Body of pancreas (tissue), 4 donors: Measurements from ENCODE around the gene FAM20C. TPM values are rescaled to one million over a fixed set of nuclear protein-coding genes. Genes with fewer than 3 reads are reported as not detected.
A peak's percentile ranks its signal among the peaks of the same experiment; 100 is the strongest.

Experiments used
- ATAC-seq: fragments of 150-250 bp; one replicate; pipeline ENCODE4 v1.9.1; 2016
- DNase-seq, 4 donors: peaks; one replicate each; pipeline ENCODE4 v3.0.0-alpha.2; 2019
- H3K27ac ChIP-seq, 4 donors: fragments of 200-600 bp; sonication (generic); 1 replicate in 3 of 4; 2 replicates in 1 of 4; pipeline versions ENCODE4 v1.5.1 to v1.6.1; 2016 to 2019; ENCODE audit warnings: mild to moderate bottlenecking in 1 of 4, mixed read lengths in 1 of 4, moderate library complexity in 1 of 4
- H3K27me3 ChIP-seq, 2 donors: fragments of 200-600 bp; sonication (generic); one replicate each; pipeline ENCODE4 v1.6.0; 2016; ENCODE audit warnings: mild to moderate bottlenecking in 1 of 2
- H3K36me3 ChIP-seq, 2 donors: fragments of 200-600 bp; sonication (generic); replicated peaks in 1 of 2; 2 replicates each; pipeline ENCODE4 v1.5.1; 2016; ENCODE audit warnings: low read depth in 2 of 2; ENCODE audit not compliant: insufficient read depth in 1 of 2
- H3K4me1 ChIP-seq: fragments of 200-600 bp; sonication (generic); one replicate; pipeline ENCODE4 v1.6.0; 2016
- H3K4me3 ChIP-seq, 2 donors: fragments of 200-600 bp; sonication (generic); 1 replicate in 1 of 2; 2 replicates in 1 of 2; pipeline ENCODE4 v1.5.1; 2016 to 2019
- H3K9me3 ChIP-seq, 3 donors: fragments of 200-600 bp; sonication (generic); 1 replicate in 2 of 3; 2 replicates in 1 of 3; pipeline ENCODE4 v1.5.1; 2016
- POLR2A ChIP-seq, 3 donors: fragments of 450-650 bp; IDR thresholded peaks; one replicate each; pipeline ENCODE4 v1.6.1; 2016; ENCODE audit warnings: antibody characterized with exemption in 3 of 3, mild to moderate bottlenecking in 2 of 3
- WGBS, 2 donors: methylation state at CpG; one replicate each; pipeline ENCODE4 v1.1.5; 2017; 5-methylcytosine and 5-hydroxymethylcytosine counted together
- intact Hi-C: fragments of 100-400 bp; cut with DNase I; formaldehyde crosslinking; loops from one replicate; pipeline ENCODE4 v1.15.1; 2023
- total RNA-seq, 2 donors: library from RNA; depleted of rRNA; stranded (reverse); fragments of >200 nt; gene quantifications; one replicate each; pipeline ENCODE4 v1.1.0, GENCODE V29; 2016
- TF ChIP-seq, protein P1 (sequence below), 7 experiments: fragments of 450-650 bp in 4 of 7; fragments of 200-600 bp in 3 of 7; sonication (generic) in 3 of 7; IDR thresholded peaks; one replicate each; pipeline ENCODE4 v1.5.1; 2016 to 2019; ENCODE audit warnings: antibody characterized with exemption in 7 of 7

The FAM20C gene
- total RNA-seq, 2 donors from 2014 or later = 12.7 to 26.0 TPM

GRCh38 chr7:169276-170172 is 22.8 kb upstream of the FAM20C start:
- no peak for DNase-seq
- WGBS, 2 donors = 87% methylated on average over 28 to 33 of the region's 33 CpGs

DNA sequence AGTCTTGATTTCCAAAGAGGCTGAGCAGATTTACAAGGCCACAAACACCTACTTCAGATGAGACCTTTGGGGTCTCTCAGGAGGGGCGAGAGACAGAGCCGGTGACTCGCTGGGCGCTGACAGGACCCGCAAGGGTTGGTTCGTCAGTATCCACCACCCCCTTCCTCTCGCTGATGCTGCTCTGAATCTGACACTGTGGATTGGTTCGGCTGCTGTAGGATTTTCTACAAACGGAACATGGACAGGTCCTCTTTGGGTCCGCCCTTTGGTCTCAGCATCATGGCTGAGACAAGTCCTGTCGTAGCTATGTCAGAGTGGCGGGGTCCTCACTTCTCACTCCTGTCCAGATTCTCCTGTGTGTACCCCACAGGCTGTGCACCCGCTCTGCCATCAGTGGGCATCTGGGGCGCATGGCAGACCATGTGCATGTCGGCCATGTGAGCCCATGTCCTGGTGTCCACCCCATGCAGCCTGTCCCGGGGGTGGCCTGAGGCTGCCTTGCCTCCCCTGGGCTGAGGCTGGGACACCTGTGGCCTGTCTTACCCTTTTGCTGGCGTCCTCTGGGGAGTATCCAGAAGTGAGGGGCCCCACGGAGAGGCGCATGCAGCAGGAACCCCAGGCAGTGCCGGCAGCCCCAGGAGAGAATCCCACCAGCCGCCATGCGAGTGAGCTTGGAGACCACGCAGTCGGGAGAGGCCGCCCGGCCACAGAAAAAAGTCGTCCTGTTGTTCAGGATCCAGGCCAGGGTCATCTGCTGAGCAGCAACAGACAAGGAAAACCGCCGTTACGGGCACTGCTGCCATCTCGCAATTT is 21.6 kb upstream of the FAM20C start:
- Histone ChIP-seq H3K9me3 (no peaks in the 10 kb centered on the region), H3K27ac (no peak overlapping the region), H3K4me3 (no peak overlapping the region), H3K4me1 (peaks cover under 1% of the 10 kb centered on the region), H3K27me3 (no peaks in the 10 kb centered on the region), H3K36me3 (no peaks in the 10 kb centered on the region)
- WGBS, 2 donors = 86 to 88% methylated on average over 22 to 23 of the region's 31 CpGs
- TF ChIP-seq, protein P1, sequence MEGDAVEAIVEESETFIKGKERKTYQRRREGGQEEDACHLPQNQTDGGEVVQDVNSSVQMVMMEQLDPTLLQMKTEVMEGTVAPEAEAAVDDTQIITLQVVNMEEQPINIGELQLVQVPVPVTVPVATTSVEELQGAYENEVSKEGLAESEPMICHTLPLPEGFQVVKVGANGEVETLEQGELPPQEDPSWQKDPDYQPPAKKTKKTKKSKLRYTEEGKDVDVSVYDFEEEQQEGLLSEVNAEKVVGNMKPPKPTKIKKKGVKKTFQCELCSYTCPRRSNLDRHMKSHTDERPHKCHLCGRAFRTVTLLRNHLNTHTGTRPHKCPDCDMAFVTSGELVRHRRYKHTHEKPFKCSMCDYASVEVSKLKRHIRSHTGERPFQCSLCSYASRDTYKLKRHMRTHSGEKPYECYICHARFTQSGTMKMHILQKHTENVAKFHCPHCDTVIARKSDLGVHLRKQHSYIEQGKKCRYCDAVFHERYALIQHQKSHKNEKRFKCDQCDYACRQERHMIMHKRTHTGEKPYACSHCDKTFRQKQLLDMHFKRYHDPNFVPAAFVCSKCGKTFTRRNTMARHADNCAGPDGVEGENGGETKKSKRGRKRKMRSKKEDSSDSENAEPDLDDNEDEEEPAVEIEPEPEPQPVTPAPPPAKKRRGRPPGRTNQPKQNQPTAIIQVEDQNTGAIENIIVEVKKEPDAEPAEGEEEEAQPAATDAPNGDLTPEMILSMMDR (IDR thresholded peaks at IDR 0.05) = no peak
- no peak for TF ChIP-seq POLR2A (IDR thresholded peaks at IDR 0.05)
- DNase-seq (no peak), ATAC-seq (no peak)
- intact Hi-C loops = no loop called here

More at GRCh38 chr7:169276-170172, 22.8 kb upstream of the FAM20C start:
- peaks cover 12% of the 10 kb centered on the region for H3K4me1 ChIP-seq
- no peaks in the 10 kb centered on the region for H3K9me3 ChIP-seq
- no peaks in the 10 kb centered on the region for H3K27me3 ChIP-seq
- no peaks in the 10 kb centered on the region for H3K36me3 ChIP-seq
- TF ChIP-seq, protein P1 (IDR thresholded peaks at IDR 0.05) = no peak
- no peak for TF ChIP-seq POLR2A (IDR thresholded peaks at IDR 0.05)
- no peak overlapping the region for H3K27ac ChIP-seq
- no peak for ATAC-seq
- intact Hi-C loops = no loop called here
- H3K4me3 ChIP-seq = no peak overlapping the region

DNA sequence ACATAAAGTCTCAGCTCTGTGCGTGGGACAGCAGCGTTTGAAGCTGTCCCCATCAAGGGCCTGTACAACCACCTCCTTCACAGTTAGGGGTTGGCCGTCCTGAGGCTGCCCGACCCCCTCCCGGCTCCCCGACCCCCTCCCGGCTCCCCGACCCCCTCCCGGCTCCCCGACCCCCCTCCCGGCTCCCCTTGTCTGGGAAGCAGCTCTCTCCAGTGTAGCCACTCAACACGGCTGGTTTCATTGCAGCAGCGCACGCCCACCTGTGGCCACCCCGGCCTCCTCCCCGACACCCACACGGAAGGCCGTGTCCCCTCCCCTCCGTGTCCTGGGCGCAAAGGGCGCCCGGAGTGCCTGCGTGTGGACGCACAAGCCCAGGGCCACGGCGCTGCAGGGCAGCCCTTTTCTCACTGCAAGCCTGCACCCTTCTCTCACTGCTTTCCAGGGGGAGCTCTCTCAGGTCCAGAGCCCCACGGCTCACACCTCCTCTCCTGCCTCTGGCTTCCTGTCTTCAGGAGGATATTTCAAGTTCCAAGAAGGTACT is 20.9 kb upstream of the FAM20C start:
- intact Hi-C loops = no loop called here
- DNase-seq (no peak), ATAC-seq (no peak)
- Histone ChIP-seq H3K27ac (no peak overlapping the region), H3K36me3 (no peaks in the 10 kb centered on the region), H3K9me3 (no peaks in the 10 kb centered on the region), H3K4me3 (no peak overlapping the region), H3K4me1 (no peaks in the 10 kb centered on the region), H3K27me3 (no peaks in the 10 kb centered on the region)
- TF ChIP-seq, protein P1 (IDR thresholded peaks at IDR 0.05) = no peak
- TF ChIP-seq POLR2A (IDR thresholded peaks at IDR 0.05) = no peak
- WGBS, 2 donors = 50 to 70% methylated on average over 6 to 24 of the region's 27 CpGs

DNA sequence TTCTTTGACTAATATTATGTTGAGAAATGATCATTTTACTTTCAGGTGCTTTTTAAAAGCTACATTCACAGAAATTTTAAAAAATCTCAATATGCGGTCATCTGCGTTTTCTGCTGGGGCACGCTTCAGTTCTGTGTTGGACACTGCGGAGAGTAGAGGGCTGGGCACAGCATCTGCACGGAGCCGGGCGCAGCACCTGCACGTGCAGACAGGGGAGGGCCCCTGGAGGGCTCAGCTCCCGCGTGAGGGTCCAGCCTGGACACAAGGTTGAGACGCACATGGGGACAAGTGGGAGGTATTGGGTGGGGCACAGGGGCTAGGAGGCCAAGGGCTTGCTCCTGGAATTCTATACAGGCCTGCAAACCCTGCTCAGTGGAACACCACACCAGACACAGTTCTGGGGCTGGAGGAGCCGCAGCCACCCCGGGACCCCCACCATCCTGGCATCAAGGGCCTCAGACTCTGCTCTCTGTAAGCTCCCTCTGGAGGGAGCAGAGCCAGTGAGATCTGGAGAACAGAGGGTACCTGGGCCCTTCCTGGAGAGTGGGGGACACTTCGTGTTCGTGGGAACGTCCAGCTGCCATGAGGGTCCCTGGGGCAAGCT is 20.4 kb upstream of the FAM20C start:
- ATAC-seq (no peak), DNase-seq (peak in 1 of 4 donors; percentile 4)
- 83 to 88% methylated on average over 11 to 16 of the region's 16 CpGs for WGBS, 2 donors
- Histone ChIP-seq H3K36me3 (no peaks in the 10 kb centered on the region), H3K27ac (no peak overlapping the region), H3K4me3 (no peak overlapping the region), H3K4me1 (no peaks in the 10 kb centered on the region), H3K9me3 (no peaks in the 10 kb centered on the region), H3K27me3 (no peaks in the 10 kb centered on the region)
- TF ChIP-seq, protein P1 (IDR thresholded peaks at IDR 0.05) = no peak
- TF ChIP-seq POLR2A (IDR thresholded peaks at IDR 0.05) = no peak
- intact Hi-C loops = no loop called here
